Progenitor cell of endocrine pancreas (in vitro differentiated cells): ENCODE results near the gene ADK. TPM values are rescaled to one million over a fixed set of nuclear protein-coding genes. Genes with fewer than 3 reads are reported as not detected.
"Not testable (repeated sequence)": the region's sequence is repeated elsewhere in the genome, so short reads cannot be mapped to it uniquely, and the experiment has no call there.

ENCODE experiments used
- DNase-seq: peaks from one replicate; pipeline ENCODE4 v3.0.0; 2021; ENCODE audit warnings: low spot score; ENCODE audit not compliant: unreplicated experiment
- H3K27ac Mint-ChIP-seq: 2 replicates; pipeline ENCODE4 v1.8.0; 2021; ENCODE audit warnings: mild to moderate bottlenecking, moderate library complexity, mixed read lengths
- H3K27me3 Mint-ChIP-seq: 2 replicates; pipeline ENCODE4 v1.8.0; 2021; ENCODE audit warnings: mixed read lengths
- H3K36me3 Mint-ChIP-seq: 2 replicates; pipeline ENCODE4 v1.8.0; 2022; ENCODE audit warnings: mixed read lengths; ENCODE audit not compliant: insufficient read depth
- H3K4me1 Mint-ChIP-seq: 2 replicates; pipeline ENCODE4 v1.8.0; 2021; ENCODE audit warnings: low read depth, mixed read lengths
- H3K4me3 Mint-ChIP-seq: 2 replicates; pipeline ENCODE4 v1.8.0; 2021; ENCODE audit warnings: low read depth, mild to moderate bottlenecking, moderate library complexity, mixed read lengths
- H3K9me3 Mint-ChIP-seq: 2 replicates; pipeline ENCODE4 v1.8.0; 2021; ENCODE audit warnings: low read depth, mixed read lengths
- total RNA-seq: library from RNA; stranded (reverse); gene quantifications from 2 replicates; pipeline ENCODE4 v1.2.1, GENCODE V29; 2021
- TF ChIP-seq, protein P1 (sequence below): fragments of 200-600 bp; sonication (generic); IDR thresholded peaks from one replicate; pipeline ENCODE4 v1.5.0; 2021; ENCODE audit warnings: antibody characterized with exemption, mild to moderate bottlenecking; ENCODE audit not compliant: unreplicated experiment

The ADK gene
- total RNA-seq, 1 donor from 2014 or later, result 20.7 TPM

DNA sequence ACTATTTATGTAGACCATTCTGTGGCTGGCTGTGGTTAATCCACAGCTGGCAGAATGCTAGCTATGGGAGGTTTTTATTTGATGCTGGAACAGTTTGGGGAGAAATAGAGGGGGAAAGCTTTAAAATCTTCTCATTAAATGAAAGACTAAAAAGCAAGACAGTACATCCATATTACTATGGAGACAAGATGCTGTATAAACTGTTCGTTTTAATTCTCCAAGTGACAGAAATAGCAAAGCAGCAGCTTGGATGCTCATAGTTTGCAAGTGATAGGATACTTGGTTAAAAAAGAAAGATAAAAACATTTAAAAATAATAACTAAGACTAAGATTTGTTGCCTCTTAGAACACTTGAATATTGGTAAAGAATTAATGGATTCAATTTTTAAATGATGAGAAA, 370.5 kb downstream of the ADK start:
- Mint-ChIP-seq H3K9me3 (peaks cover 2% of the 10 kb centered on the region), H3K4me1 (no peaks in the 10 kb centered on the region), H3K36me3 (peaks cover 1% of the 10 kb centered on the region), H3K27ac (no peak overlapping the region), H3K27me3 (no peaks in the 10 kb centered on the region), H3K4me3 (no peak overlapping the region)
- TF ChIP-seq, protein P1, sequence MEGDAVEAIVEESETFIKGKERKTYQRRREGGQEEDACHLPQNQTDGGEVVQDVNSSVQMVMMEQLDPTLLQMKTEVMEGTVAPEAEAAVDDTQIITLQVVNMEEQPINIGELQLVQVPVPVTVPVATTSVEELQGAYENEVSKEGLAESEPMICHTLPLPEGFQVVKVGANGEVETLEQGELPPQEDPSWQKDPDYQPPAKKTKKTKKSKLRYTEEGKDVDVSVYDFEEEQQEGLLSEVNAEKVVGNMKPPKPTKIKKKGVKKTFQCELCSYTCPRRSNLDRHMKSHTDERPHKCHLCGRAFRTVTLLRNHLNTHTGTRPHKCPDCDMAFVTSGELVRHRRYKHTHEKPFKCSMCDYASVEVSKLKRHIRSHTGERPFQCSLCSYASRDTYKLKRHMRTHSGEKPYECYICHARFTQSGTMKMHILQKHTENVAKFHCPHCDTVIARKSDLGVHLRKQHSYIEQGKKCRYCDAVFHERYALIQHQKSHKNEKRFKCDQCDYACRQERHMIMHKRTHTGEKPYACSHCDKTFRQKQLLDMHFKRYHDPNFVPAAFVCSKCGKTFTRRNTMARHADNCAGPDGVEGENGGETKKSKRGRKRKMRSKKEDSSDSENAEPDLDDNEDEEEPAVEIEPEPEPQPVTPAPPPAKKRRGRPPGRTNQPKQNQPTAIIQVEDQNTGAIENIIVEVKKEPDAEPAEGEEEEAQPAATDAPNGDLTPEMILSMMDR, result no peak
- no peak for DNase-seq

DNA sequence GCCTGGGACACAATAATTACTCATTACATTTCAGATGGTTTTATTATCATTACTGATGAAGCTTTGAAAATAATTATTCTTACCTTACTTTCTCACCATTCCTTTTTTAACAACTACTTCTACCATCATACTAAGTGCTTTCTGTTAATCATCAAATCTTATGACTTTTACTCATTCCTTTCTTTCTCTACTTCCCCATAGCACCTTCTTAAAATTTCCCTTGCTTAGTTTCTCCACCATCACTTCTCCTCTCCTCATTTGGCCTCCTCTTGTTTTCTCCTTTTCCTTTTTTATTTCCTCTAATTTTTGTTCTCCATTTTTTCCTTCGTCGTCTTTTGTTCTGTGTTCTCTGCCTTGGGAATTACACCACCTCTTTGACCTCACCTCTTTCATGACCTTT, 372.2 kb downstream of the ADK start:
- Mint-ChIP-seq H3K27ac (no peak overlapping the region), H3K36me3 (peaks cover 3% of the 10 kb centered on the region), H3K27me3 (no peaks in the 10 kb centered on the region), H3K4me3 (no peak overlapping the region), H3K9me3 (peaks cover 4% of the 10 kb centered on the region), H3K4me1 (no peaks in the 10 kb centered on the region)
- TF ChIP-seq, protein P1, result no peak
- DNase-seq, result no peak

DNA sequence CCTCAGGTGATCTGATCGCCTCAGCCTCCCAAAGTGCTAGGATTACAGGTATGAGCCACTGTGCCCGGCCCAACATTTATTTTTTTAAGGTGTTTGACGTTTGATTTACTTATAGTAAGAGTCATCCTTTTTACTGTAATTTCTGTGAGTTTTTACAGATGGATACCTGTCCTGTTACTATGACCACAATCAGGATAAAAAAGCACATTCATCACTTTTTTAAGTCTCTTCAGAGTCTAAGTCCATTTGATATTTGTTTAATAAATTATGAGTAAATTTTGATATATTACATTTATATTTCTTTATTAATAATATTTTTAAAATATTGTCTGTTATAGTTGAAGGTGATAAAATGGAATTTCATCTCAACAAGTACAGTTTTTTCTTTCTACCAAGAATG, 374.9 kb downstream of the ADK start:
- H3K9me3 Mint-ChIP-seq, result peaks cover 4% of the 10 kb centered on the region

DNA sequence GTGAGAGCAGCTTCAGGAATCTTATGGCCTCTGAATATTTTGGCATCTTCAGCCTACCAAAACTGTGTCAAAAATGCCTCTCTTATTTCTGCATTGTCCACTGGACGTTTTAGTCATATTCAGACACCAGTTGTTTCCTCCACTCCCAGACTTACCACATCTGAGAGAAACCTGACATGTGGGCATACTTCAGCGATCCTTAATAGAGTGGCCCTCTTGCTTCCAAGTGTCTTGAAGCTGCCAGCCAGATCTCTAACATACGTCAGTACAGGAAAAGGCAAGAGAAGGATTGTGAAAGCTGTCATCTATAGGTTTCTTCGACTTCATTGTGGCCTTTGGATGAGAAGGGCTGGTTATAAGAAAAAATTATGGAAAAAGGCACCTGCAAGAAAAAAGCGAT, 376.6 kb downstream of the ADK start:
- DNase-seq, H3K4me1 Mint-ChIP-seq, H3K9me3 Mint-ChIP-seq, H3K27me3 Mint-ChIP-seq, H3K36me3 Mint-ChIP-seq, H3K4me3 Mint-ChIP-seq: not testable (repeated sequence)
- peak overlapping the region; percentile 76 for H3K27ac Mint-ChIP-seq

More for the DNA sequence above, 374.9 kb downstream of the ADK start:
- Mint-ChIP-seq H3K36me3 (peaks cover 3% of the 10 kb centered on the region), H3K27me3 (no peaks in the 10 kb centered on the region), H3K4me3 (no peak overlapping the region), H3K27ac (no peak overlapping the region), H3K4me1 (peaks cover 9% of the 10 kb centered on the region)
- TF ChIP-seq, protein P1, result no peak
- no peak for DNase-seq

DNA sequence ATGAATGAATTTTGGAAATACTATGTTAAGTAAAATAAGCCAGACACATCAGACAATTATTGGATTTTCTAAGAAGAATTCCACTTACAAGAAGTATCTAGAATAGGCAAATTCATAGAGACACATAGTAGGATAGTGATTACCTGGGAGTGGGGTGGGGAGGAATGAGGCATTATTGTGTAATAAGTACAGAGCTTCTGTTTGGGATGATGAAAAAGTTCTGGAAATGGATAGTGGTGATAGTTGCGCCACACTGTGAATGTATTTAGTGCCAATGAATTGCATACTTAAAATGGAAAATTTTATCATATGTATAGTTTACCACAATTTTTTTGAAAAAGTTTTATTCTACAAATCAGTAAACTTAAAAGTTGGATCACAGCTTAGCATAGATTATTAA, 378.2 kb downstream of the ADK start:
- Mint-ChIP-seq H3K36me3 (peaks cover 3% of the 10 kb centered on the region), H3K4me3 (no peak overlapping the region), H3K27me3 (no peaks in the 10 kb centered on the region), H3K27ac (no peak overlapping the region), H3K9me3 (peaks cover 4% of the 10 kb centered on the region), H3K4me1 (peaks cover 9% of the 10 kb centered on the region)
- TF ChIP-seq, protein P1, result no peak
- no peak for DNase-seq

DNA sequence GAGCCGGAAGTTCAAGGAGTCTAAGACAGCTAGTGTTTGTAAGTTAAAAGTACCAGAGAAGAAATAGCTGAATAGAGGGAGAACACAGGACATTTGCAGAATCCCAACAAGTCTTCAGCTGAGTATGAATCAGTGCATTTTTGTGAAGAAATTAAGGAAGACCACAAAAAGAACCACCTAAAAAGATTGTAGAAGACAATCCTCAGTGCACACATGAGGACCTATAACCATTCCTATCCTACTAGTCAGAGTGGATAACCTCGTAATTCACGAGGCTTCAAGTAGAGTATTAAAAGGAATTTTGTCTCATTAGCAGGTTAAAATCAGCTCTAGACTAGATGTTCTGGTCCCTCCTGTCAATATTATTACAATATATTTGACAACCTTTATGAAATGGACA, 380.0 kb downstream of the ADK start:
- H3K27ac Mint-ChIP-seq, result no peak overlapping the region
- no peak overlapping the region for H3K4me3 Mint-ChIP-seq
- no peak for DNase-seq
- peaks cover 4% of the 10 kb centered on the region for H3K9me3 Mint-ChIP-seq
- peaks cover 9% of the 10 kb centered on the region for H3K4me1 Mint-ChIP-seq
- peaks cover 3% of the 10 kb centered on the region for H3K36me3 Mint-ChIP-seq
- no peaks in the 10 kb centered on the region for H3K27me3 Mint-ChIP-seq
- TF ChIP-seq, protein P1, result no peak
